Superior temporal gyrus (tissue), 1 donor: Measurements from ENCODE around the gene PTRHD1.
A peak's percentile ranks its signal among the peaks of the same experiment; 100 is the strongest.

ENCODE experiments used
- DNase-seq: peaks from one replicate; pipeline ENCODE4 v3.0.0-alpha.2; 2016; ENCODE audit errors: extremely low spot score

Gene PTRHD1

GRCh38 chr2:24761866-24762265 is 31.3 kb downstream of the PTRHD1 start:
- no peak for DNase-seq

GRCh38 chr2:24756789-24757188 is 36.4 kb downstream of the PTRHD1 start:
- DNase-seq = no peak

GRCh38 chr2:24754985-24755705 is 38.0 kb downstream of the PTRHD1 start:
- DNase-seq = no peak

GRCh38 chr2:24749069-24749691 is 44.0 kb downstream of the PTRHD1 start:
- no peak for DNase-seq

GRCh38 chr2:24747299-24747698 is 45.9 kb downstream of the PTRHD1 start:
- DNase-seq = no peak

GRCh38 chr2:24745825-24746224 is 47.4 kb downstream of the PTRHD1 start:
- DNase-seq = no peak

GRCh38 chr2:24744356-24744755 is 48.8 kb downstream of the PTRHD1 start:
- DNase-seq = no peak

GRCh38 chr2:24743924-24744323 is 49.3 kb downstream of the PTRHD1 start:
- DNase-seq = peak; percentile 37

- DNase-seq = no peak
Measured at GRCh38 chr2:24742730-24743129, 50.5 kb downstream of the PTRHD1 start.

- no peak for DNase-seq
Measured at GRCh38 chr2:24740142-24740541, 53.0 kb downstream of the PTRHD1 start.
